GM12865 (cell line): ENCODE data around the gene RPUSD4.

Source experiments
- DNase-seq: peaks from one replicate; pipeline ENCODE4 v3.0.0; 2010; ENCODE audit warnings: low read depth
- H3K4me3 ChIP-seq: 2 replicates; pipeline ENCODE4 v1.5.1; 2011; ENCODE audit warnings: mild to moderate bottlenecking, low read depth, low read length, control low read depth
- CTCF ChIP-seq: IDR thresholded peaks from 2 replicates; pipeline ENCODE4 v1.5.1; 2011; ENCODE audit warnings: low read length, control low read depth, low read depth, inconsistent platforms; ENCODE audit not compliant: insufficient read depth; ENCODE audit errors: missing control alignments

RPUSD4 gene

GRCh38 chr11:126173257-126173656 lies 38.2 kb downstream of the RPUSD4 start:
- no peak overlapping the region for H3K4me3 ChIP-seq
- no peak for TF ChIP-seq CTCF
- DNase-seq = peak; percentile 9

GRCh38 chr11:126172596-126173038 lies 38.8 kb downstream of the RPUSD4 start:
- DNase-seq = no peak
- TF ChIP-seq CTCF = no peak
- no peak overlapping the region for H3K4me3 ChIP-seq

- no peak overlapping the region for H3K4me3 ChIP-seq
- no peak for TF ChIP-seq CTCF
- no peak for DNase-seq
Observed at GRCh38 chr11:126169291-126169690, 42.2 kb downstream of the RPUSD4 start.

GRCh38 chr11:126167488-126167887 lies 44.0 kb downstream of the RPUSD4 start:
- no peak for DNase-seq
- H3K4me3 ChIP-seq = no peak overlapping the region
- TF ChIP-seq CTCF = no peak

GRCh38 chr11:126166413-126166812 lies 45.0 kb downstream of the RPUSD4 start:
- no peak for DNase-seq
- TF ChIP-seq CTCF = no peak
- H3K4me3 ChIP-seq = no peak overlapping the region

GRCh38 chr11:126165757-126166156 lies 45.7 kb downstream of the RPUSD4 start:
- no peak for TF ChIP-seq CTCF
- no peak for DNase-seq
- no peak overlapping the region for H3K4me3 ChIP-seq

- no peak overlapping the region for H3K4me3 ChIP-seq
- no peak for DNase-seq
- TF ChIP-seq CTCF = no peak
Observed at GRCh38 chr11:126165311-126165720, 46.1 kb downstream of the RPUSD4 start.
